Kidney epithelial cell (primary cell): ENCODE results near the gene ZCCHC7. TPM values are rescaled to one million over a fixed set of nuclear protein-coding genes. Genes with fewer than 3 reads are reported as not detected.
"Not testable (repeated sequence)": the region's sequence is repeated elsewhere in the genome, so short reads cannot be mapped to it uniquely, and the experiment has no call there.

Experiments
- DNase-seq: peaks from one replicate; pipeline ENCODE4 v3.0.0-alpha.2; 2010; ENCODE audit warnings: low read depth
- H3K27me3 ChIP-seq: 2 replicates; pipeline ENCODE4 v1.6.0; 2011; ENCODE audit warnings: low read length; ENCODE audit not compliant: control insufficient read depth, insufficient read depth
- H3K36me3 ChIP-seq: 2 replicates; pipeline ENCODE4 v1.5.1; 2011; ENCODE audit warnings: low read length; ENCODE audit not compliant: control insufficient read depth, insufficient read depth
- H3K4me3 ChIP-seq: 2 replicates; pipeline ENCODE4 v1.5.1; 2011; ENCODE audit warnings: low read depth, mild to moderate bottlenecking, control low read depth, low read length
- total RNA-seq: library from RNA; depleted of rRNA; stranded (reverse); fragments of >200 nt; gene quantifications from 2 replicates; pipeline ENCODE4 v1.2.3, GENCODE V29; 2015
- TF ChIP-seq, protein P1 (sequence below): IDR thresholded peaks from 2 replicates; pipeline ENCODE4 v1.5.1; 2011; ENCODE audit warnings: mild to moderate bottlenecking, moderate library complexity, low read length, control low read depth, inconsistent platforms; ENCODE audit not compliant: insufficient read depth, poor library complexity, severe bottlenecking

The ZCCHC7 gene
- total RNA-seq, 1 donor from 2014 or later = 18.0 TPM

GRCh38 chr9:37100741-37101140 lies 19.6 kb upstream of the ZCCHC7 start:
- Histone ChIP-seq H3K27me3 (no peaks in the 10 kb centered on the region), H3K4me3 (no peak overlapping the region), H3K36me3 (no peaks in the 10 kb centered on the region)
- DNase-seq = no peak
- TF ChIP-seq, protein P1, sequence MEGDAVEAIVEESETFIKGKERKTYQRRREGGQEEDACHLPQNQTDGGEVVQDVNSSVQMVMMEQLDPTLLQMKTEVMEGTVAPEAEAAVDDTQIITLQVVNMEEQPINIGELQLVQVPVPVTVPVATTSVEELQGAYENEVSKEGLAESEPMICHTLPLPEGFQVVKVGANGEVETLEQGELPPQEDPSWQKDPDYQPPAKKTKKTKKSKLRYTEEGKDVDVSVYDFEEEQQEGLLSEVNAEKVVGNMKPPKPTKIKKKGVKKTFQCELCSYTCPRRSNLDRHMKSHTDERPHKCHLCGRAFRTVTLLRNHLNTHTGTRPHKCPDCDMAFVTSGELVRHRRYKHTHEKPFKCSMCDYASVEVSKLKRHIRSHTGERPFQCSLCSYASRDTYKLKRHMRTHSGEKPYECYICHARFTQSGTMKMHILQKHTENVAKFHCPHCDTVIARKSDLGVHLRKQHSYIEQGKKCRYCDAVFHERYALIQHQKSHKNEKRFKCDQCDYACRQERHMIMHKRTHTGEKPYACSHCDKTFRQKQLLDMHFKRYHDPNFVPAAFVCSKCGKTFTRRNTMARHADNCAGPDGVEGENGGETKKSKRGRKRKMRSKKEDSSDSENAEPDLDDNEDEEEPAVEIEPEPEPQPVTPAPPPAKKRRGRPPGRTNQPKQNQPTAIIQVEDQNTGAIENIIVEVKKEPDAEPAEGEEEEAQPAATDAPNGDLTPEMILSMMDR = no peak

GRCh38 chr9:37102486-37102885 lies 17.9 kb upstream of the ZCCHC7 start:
- TF ChIP-seq, protein P1 = no peak
- no peak for DNase-seq
- no peak overlapping the region for H3K4me3 ChIP-seq
- H3K36me3 ChIP-seq = no peaks in the 10 kb centered on the region
- no peaks in the 10 kb centered on the region for H3K27me3 ChIP-seq

GRCh38 chr9:37104183-37104889 lies 16.0 kb upstream of the ZCCHC7 start:
- TF ChIP-seq, protein P1 = no peak
- no peak overlapping the region for H3K4me3 ChIP-seq
- H3K36me3 ChIP-seq = no peaks in the 10 kb centered on the region
- no peaks in the 10 kb centered on the region for H3K27me3 ChIP-seq
- peak; percentile 61 for DNase-seq

- no peak for DNase-seq
- Histone ChIP-seq H3K36me3 (no peaks in the 10 kb centered on the region), H3K27me3 (peaks cover under 1% of the 10 kb centered on the region), H3K4me3 (no peak overlapping the region)
- TF ChIP-seq, protein P1 = no peak
Observed at GRCh38 chr9:37105234-37105633, 15.1 kb upstream of the ZCCHC7 start.

DNA sequence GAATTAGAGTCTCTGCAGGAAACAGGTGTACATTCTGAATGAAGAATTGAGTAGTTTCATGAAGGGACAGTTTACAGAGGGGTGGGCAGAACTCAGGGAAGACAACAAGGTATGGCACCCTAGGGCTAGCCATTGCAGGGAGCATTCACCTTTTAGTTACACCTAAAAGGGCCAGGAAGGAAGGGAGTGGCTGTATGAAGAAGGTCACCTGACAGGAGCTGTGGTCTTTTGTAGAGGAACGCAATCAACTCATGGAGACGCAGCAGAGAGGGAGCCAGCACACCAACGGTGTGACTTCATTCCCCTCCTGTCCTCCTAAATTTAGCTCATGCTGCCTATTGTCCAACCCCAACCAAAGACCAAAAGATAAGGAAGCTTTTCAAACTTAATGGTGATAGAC lies 12.7 kb upstream of the ZCCHC7 start:
- TF ChIP-seq, protein P1 = no peak
- Histone ChIP-seq H3K4me3 (no peak overlapping the region), H3K27me3 (peaks cover 2% of the 10 kb centered on the region), H3K36me3 (no peaks in the 10 kb centered on the region)
- no peak for DNase-seq

GRCh38 chr9:37114442-37114841 lies 5.9 kb upstream of the ZCCHC7 start:
- not testable (repeated sequence) for H3K27me3 ChIP-seq, H3K4me3 ChIP-seq, H3K36me3 ChIP-seq, DNase-seq
